Kidney epithelial cell (primary cell): ENCODE measurements around the gene UBL4A. TPM values are rescaled to one million over a fixed set of nuclear protein-coding genes. Genes with fewer than 3 reads are reported as not detected.
A peak's percentile ranks its signal among the peaks of the same experiment; 100 is the strongest.

Experiments used
- DNase-seq: peaks from one replicate; pipeline ENCODE4 v3.0.0-alpha.2; 2010; ENCODE audit warnings: low read depth
- H3K27me3 ChIP-seq: 2 replicates; pipeline ENCODE4 v1.6.0; 2011; ENCODE audit warnings: low read length; ENCODE audit not compliant: control insufficient read depth, insufficient read depth
- H3K36me3 ChIP-seq: 2 replicates; pipeline ENCODE4 v1.5.1; 2011; ENCODE audit warnings: low read length; ENCODE audit not compliant: control insufficient read depth, insufficient read depth
- H3K4me3 ChIP-seq: 2 replicates; pipeline ENCODE4 v1.5.1; 2011; ENCODE audit warnings: low read depth, mild to moderate bottlenecking, control low read depth, low read length
- total RNA-seq: library from RNA; depleted of rRNA; stranded (reverse); fragments of >200 nt; gene quantifications from 2 replicates; pipeline ENCODE4 v1.2.3, GENCODE V29; 2015
- TF ChIP-seq, protein P1 (sequence below): IDR thresholded peaks from 2 replicates; pipeline ENCODE4 v1.5.1; 2011; ENCODE audit warnings: mild to moderate bottlenecking, moderate library complexity, low read length, control low read depth, inconsistent platforms; ENCODE audit not compliant: insufficient read depth, poor library complexity, severe bottlenecking

UBL4A gene
- total RNA-seq, 1 donor from 2014 or later: 48.3 TPM

DNA sequence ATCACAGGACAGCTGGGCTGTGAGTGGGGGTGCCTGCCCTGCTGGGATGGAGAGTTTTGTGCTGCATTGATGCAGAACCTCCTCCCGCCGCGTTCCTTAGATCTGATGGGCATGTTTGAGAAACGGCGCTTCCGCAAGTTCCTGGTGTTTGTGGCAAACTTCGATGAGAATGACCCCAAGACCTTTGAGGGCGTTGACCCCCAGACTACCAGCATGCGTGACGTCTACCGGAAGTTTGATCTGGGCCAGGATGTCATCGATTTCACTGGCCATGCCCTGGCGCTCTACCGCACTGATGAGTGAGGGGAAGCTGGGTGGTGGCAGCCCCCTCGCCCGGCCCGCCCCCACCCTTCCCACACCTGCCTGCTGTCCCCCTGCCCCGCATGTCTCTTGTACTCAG, 46.6 kb downstream of the UBL4A start:
- H3K4me3 ChIP-seq: no peak overlapping the region
- H3K27me3 ChIP-seq: no peaks in the 10 kb centered on the region
- TF ChIP-seq, protein P1, sequence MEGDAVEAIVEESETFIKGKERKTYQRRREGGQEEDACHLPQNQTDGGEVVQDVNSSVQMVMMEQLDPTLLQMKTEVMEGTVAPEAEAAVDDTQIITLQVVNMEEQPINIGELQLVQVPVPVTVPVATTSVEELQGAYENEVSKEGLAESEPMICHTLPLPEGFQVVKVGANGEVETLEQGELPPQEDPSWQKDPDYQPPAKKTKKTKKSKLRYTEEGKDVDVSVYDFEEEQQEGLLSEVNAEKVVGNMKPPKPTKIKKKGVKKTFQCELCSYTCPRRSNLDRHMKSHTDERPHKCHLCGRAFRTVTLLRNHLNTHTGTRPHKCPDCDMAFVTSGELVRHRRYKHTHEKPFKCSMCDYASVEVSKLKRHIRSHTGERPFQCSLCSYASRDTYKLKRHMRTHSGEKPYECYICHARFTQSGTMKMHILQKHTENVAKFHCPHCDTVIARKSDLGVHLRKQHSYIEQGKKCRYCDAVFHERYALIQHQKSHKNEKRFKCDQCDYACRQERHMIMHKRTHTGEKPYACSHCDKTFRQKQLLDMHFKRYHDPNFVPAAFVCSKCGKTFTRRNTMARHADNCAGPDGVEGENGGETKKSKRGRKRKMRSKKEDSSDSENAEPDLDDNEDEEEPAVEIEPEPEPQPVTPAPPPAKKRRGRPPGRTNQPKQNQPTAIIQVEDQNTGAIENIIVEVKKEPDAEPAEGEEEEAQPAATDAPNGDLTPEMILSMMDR: no peak
- no peak for DNase-seq
- no peaks in the 10 kb centered on the region for H3K36me3 ChIP-seq

DNA sequence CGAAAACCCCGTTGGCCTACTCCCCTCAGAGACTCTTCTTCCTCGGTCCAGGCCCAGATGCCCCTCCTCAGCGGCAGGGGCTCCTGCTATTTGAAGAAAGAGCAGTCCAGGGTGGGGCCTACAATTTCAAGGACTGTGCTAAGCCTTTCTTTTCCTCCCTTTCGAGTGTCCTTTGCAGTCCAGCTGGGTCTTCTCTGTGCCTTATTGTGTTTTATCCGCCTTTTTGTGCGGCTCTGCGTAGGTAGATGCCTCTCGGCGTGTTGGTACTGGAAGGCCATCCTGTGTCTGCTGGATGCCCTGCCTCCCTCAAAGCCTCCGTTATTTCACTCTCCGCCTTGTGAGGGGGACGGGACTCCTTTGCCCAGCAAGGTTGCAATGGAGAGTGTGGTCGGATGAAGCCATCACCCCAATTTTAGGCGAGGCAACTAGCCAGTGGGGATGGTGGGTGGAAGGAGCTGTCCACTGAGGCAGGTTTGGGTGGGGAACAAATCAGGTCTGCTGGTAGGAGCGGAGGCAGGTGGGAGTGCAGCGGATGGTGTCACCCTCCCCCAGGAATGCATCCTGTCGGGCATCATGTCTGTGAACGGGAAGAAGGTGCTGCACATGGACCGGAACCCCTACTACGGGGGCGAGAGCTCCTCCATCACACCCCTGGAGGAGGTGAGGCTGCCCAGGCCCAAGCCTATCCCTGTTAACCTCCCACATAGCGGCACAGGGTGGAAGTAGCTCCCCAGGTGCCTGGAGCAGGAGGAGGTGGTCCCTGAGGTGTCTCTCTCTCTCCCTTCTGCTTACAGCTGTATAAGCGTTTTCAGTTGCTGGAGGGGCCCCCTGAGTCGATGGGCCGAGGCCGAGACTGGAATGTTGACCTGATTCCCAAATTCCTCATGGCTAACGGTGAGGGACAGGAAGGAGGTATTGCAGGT, 48.2 kb downstream of the UBL4A start:
- no peaks in the 10 kb centered on the region for H3K27me3 ChIP-seq
- TF ChIP-seq, protein P1: no peak
- peak overlapping the region; percentile 71 for H3K4me3 ChIP-seq
- no peak for DNase-seq
- no peaks in the 10 kb centered on the region for H3K36me3 ChIP-seq

DNA sequence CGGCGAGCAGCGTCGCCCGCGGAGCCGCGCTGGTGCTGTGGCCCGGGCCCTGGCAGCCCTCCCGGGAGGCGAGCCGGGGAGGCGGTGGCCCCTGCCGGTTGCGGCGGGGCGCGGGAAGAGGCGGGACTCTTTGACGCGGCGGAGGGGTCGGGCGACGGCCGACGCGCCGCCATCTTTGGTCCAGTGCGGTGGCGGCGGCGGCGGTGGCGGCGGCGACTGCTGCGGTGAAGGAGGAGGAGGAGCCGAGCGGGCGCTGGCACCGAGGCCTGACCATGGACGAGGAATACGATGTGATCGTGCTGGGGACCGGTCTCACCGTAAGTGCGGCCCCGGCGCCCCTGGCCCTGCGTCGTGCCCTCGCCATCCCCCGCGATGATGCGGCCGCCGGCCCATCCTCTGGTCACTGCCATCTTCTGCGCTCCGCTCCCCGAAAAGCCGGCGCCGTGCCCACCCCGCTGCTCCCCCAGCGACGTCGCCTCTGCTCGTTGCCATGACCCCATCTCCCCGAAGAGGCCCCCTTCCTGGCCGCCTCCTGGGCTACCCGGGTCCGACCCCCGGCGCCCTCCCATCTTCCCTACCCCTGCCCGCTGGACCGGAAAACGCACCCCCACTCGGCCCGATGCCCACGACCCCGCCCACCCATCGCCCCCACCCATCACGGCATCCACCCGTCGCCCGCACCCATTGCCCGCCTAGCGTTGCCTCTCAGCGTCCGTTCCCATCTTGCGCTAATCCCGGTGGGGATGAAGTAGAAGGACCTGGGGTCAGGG, 49.2 kb downstream of the UBL4A start, which contains the start of gene GDI1:
TSS of gene GDI1 (plus strand) at position 172 of the 770 bp plus-strand sequence. CDS start at position 273, 101 bp downstream.
- no peak for DNase-seq

DNA sequence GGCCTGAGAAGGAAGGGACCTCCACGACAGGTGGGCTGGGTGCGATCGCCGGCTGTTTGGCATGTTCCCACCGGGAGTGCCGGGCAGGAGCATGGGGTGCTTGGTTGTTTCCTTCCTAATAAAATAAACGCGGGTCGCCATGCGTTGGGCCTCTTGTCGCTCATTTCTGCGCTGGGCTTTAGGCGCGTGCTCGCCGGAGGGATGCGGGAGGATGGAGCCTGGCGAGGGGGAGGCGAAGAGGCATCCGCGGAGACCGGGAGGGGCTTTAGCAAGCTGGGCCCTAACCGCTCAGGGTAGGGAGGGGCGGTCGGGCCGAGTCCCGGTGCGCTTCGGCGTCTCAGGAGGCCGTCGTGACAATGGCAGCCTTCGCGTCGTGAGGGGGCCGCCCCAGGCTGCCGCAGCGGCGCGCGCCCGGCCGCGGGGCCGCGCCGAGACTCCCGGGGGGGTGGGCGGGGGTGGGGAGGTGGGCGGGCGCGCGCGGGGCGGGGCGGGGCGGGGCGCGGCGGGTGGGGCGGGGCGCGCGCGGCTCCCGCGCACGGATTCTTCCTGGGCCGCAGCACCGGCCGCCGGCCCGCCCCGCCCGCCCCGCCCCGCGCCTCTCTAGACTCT, 49.9 kb downstream of the UBL4A start:
- TF ChIP-seq, protein P1: no peak
- H3K4me3 ChIP-seq: peak overlapping the region; percentile 71
- no peaks in the 10 kb centered on the region for H3K27me3 ChIP-seq
- no peak for DNase-seq
- H3K36me3 ChIP-seq: no peaks in the 10 kb centered on the region

More for the DNA sequence above, 49.2 kb downstream of the UBL4A start, which contains the start of gene GDI1:
- Histone ChIP-seq H3K36me3 (no peaks in the 10 kb centered on the region), H3K4me3 (peak within 1 kb of the TSS; percentile 71), H3K27me3 (no peaks in the 10 kb centered on the region)
- TF ChIP-seq, protein P1: no peak

DNA sequence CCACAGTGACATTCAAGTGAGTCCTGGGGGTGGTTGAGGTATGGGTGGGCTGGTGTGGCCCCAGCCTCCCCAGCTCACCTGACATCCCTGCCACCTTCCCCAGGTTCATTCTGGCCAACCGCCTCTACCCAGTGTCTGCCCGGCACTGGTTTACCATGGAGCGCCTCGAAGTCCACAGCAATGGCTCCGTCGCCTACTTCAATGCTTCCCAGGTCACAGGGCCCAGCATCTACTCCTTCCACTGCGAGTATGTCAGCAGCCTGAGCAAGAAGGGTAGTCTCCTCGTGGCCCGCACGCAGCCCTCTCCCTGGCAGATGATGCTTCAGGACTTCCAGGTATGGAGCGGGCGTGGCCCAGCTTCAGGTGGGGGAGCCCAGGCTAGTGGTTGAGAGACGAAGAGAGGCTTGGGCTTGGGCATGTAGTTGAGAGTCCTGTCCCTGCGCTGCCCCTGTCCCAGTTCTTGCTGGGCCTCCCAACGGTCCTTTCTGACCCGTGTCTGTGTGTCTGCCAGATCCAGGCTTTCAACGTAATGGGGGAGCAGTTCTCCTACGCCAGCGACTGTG, 51.2 kb downstream of the UBL4A start:
- Histone ChIP-seq H3K27me3 (no peaks in the 10 kb centered on the region), H3K4me3 (no peak overlapping the region), H3K36me3 (no peaks in the 10 kb centered on the region)
- TF ChIP-seq, protein P1: no peak
- DNase-seq: no peak
